IMR-90 (cell line): Measurements from ENCODE around the gene SLC9A6. TPM values are rescaled to one million over a fixed set of nuclear protein-coding genes. Genes with fewer than 3 reads are reported as not detected.

Experiments
- ATAC-seq: fragments of 200-7000 bp; cut with Tn5 transposase; 2 replicates; pipeline ENCODE4 v1.9.1; 2020; ENCODE audit warnings: low read depth, mild to moderate bottlenecking, moderate library complexity
- BruUV-seq: library from RNA; stranded (reverse); fragments of 400-500 nt; replicated peaks from 2 replicates; lab custom pipeline; 2021; lab: Mats Ljungman, UMichigan
- CTCF ChIA-PET: fragments of 300-600 bp; formaldehyde crosslinking; extraction: SDS; loops from one replicate; lab custom pipeline; 2021; ENCODE audit warnings: antibody characterized with exemption; lab: Yijun Ruan, JAX
- POLR2A ChIA-PET: fragments of 300-600 bp; sonication (Branson Sonifier 250); formaldehyde crosslinking; loops from one replicate; lab custom pipeline; 2022; ENCODE audit warnings: antibody characterized with exemption; ENCODE audit not compliant: unreplicated experiment; lab: Charles Lee
- DNase-seq: peaks from one replicate; pipeline ENCODE4 v3.0.0; 2013
- H2AFZ ChIP-seq: replicated peaks from 2 replicates; pipeline ENCODE3; 2013; ENCODE audit warnings: low read length, mild to moderate bottlenecking; ENCODE audit not compliant: poor library complexity
- H2AK5ac ChIP-seq: 2 replicates; pipeline ENCODE4 v1.6.1; 2013; ENCODE audit warnings: low read depth, low read length, inconsistent platforms
- H2AK9ac ChIP-seq: replicated peaks from 2 replicates; pipeline ENCODE3; 2013; ENCODE audit warnings: mild to moderate bottlenecking, low read depth, low read length, moderate library complexity; ENCODE audit not compliant: poor library complexity
- H2BK120ac ChIP-seq: 2 replicates; pipeline ENCODE4 v1.6.1; 2013; ENCODE audit warnings: low read depth, low read length, inconsistent platforms
- H2BK15ac ChIP-seq: 3 replicates; pipeline ENCODE4 v1.6.1; 2013; ENCODE audit warnings: low read depth, low read length, inconsistent platforms
- H2BK20ac ChIP-seq: 2 replicates; pipeline ENCODE4 v1.6.1; 2013; ENCODE audit warnings: low read depth, mild to moderate bottlenecking, inconsistent platforms, low read length, moderate library complexity
- H2BK5ac ChIP-seq: 2 replicates; pipeline ENCODE4 v1.6.1; 2013; ENCODE audit warnings: mild to moderate bottlenecking, low read depth, low read length, inconsistent platforms; ENCODE audit not compliant: poor library complexity, severe bottlenecking
- H3K14ac ChIP-seq: replicated peaks from 2 replicates; pipeline ENCODE4 v1.6.1; 2013; ENCODE audit warnings: low read depth, low read length, inconsistent platforms
- H3K18ac ChIP-seq: 2 replicates; pipeline ENCODE4 v1.6.1; 2013; ENCODE audit warnings: low read depth, low read length, control low read depth
- H3K23ac ChIP-seq: 2 replicates; pipeline ENCODE4 v1.6.1; 2013; ENCODE audit warnings: low read depth, low read length, inconsistent platforms
- H3K27ac ChIP-seq: 2 replicates; pipeline ENCODE4 v1.5.1; 2013; ENCODE audit warnings: mild to moderate bottlenecking, control low read depth, low read length; ENCODE audit not compliant: insufficient read depth
- H3K27me3 ChIP-seq: 2 replicates; pipeline ENCODE4 v1.6.1; 2013; ENCODE audit warnings: low read length; ENCODE audit not compliant: control insufficient read depth, insufficient read depth
- H3K36me3 ChIP-seq: 2 replicates; pipeline ENCODE4 v1.6.1; 2013; ENCODE audit warnings: low read length, mixed read lengths; ENCODE audit not compliant: control insufficient read depth, insufficient read depth
- H3K4ac ChIP-seq: 2 replicates; pipeline ENCODE4 v1.6.1; 2013; ENCODE audit warnings: low read depth, low read length, inconsistent platforms
- H3K4me1 ChIP-seq: 2 replicates; pipeline ENCODE4 v1.6.1; 2013; ENCODE audit warnings: low read length, mixed read lengths; ENCODE audit not compliant: control insufficient read depth, insufficient read depth
- H3K4me2 ChIP-seq: 2 replicates; pipeline ENCODE4 v1.6.1; 2013; ENCODE audit warnings: low read depth, mild to moderate bottlenecking, control low read depth, low read length, moderate library complexity
- H3K4me3 ChIP-seq: 2 replicates; pipeline ENCODE4 v1.5.1; 2013; ENCODE audit warnings: low read depth, mild to moderate bottlenecking, control low read depth, low read length, moderate library complexity; ENCODE audit not compliant: insufficient read depth
- H3K56ac ChIP-seq: 2 replicates; pipeline ENCODE4 v1.6.1; 2013; ENCODE audit warnings: low read length, inconsistent platforms; ENCODE audit not compliant: insufficient read depth; ENCODE audit errors: extremely low read depth
- H3K79me1 ChIP-seq, 2 experiments: 2 replicates each; pipeline ENCODE4 v1.6.1; 2013; ENCODE audit warnings: low read length in 2 of 2, inconsistent platforms in 1 of 2, low read depth in 1 of 2
- H3K9ac ChIP-seq: 2 replicates; pipeline ENCODE4 v1.6.1; 2013; ENCODE audit warnings: low read depth, low read length, control low read depth
- H3K9me1 ChIP-seq: 2 replicates; pipeline ENCODE4 v1.6.1; 2013; ENCODE audit warnings: low read length, inconsistent platforms; ENCODE audit not compliant: insufficient read depth
- H3K9me3 ChIP-seq: 2 replicates; pipeline ENCODE4 v1.6.1; 2013; ENCODE audit warnings: low read length; ENCODE audit not compliant: control insufficient read depth, insufficient read depth
- H4K20me1 ChIP-seq: 2 replicates; pipeline ENCODE4 v1.6.1; 2013; ENCODE audit warnings: low read length, inconsistent platforms; ENCODE audit not compliant: insufficient read depth
- H4K5ac ChIP-seq: 2 replicates; pipeline ENCODE4 v1.6.1; 2013; ENCODE audit warnings: mild to moderate bottlenecking, low read depth, low read length, control low read depth
- H4K8ac ChIP-seq, 2 experiments: 2 replicates each; pipeline ENCODE4 v1.6.1; 2013; ENCODE audit warnings: low read depth in 2 of 2, low read length in 2 of 2, control low read depth in 1 of 2, inconsistent platforms in 1 of 2
- H4K91ac ChIP-seq: 2 replicates; pipeline ENCODE4 v1.6.1; 2013; ENCODE audit warnings: low read depth, low read length, inconsistent platforms; ENCODE audit not compliant: insufficient read depth
- BHLHE40 ChIP-seq: fragments of 150-350 bp; IDR thresholded peaks from 2 replicates; pipeline ENCODE4 v1.6.1; 2016; ENCODE audit warnings: mild to moderate bottlenecking, low read depth, low read length
- CEBPB ChIP-seq: IDR thresholded peaks from 2 replicates; pipeline ENCODE4 v1.6.1; 2012; ENCODE audit warnings: low read depth, low read length, improper control_type of control experiment
- CHD1 ChIP-seq: IDR thresholded peaks from 2 replicates; pipeline ENCODE4 v1.6.1; 2012; ENCODE audit warnings: low read depth, low read length, improper control_type of control experiment
- CTCF ChIP-seq: conservative IDR thresholded peaks from 2 replicates; pipeline ENCODE4 v1.5.1; 2012; ENCODE audit warnings: mild to moderate bottlenecking, low read depth, low read length, improper control_type of control experiment
- FOS ChIP-seq: fragments of 150-350 bp; IDR thresholded peaks from 2 replicates; pipeline ENCODE4 v1.6.1; 2016; ENCODE audit warnings: low read depth, low read length
- MAFK ChIP-seq: IDR thresholded peaks from 2 replicates; pipeline ENCODE4 v1.6.1; 2012; ENCODE audit warnings: low read depth, low read length, improper control_type of control experiment
- MAZ ChIP-seq: IDR thresholded peaks from 2 replicates; pipeline ENCODE4 v1.6.1; 2012; ENCODE audit warnings: low read depth, mild to moderate bottlenecking, low read length, improper control_type of control experiment, moderate library complexity, borderline replicate concordance
- MXI1 ChIP-seq: IDR thresholded peaks from 2 replicates; pipeline ENCODE4 v1.6.1; 2012; ENCODE audit warnings: low read depth, mild to moderate bottlenecking, low read length, moderate library complexity, borderline replicate concordance
- NFE2L2 ChIP-seq: fragments of 150-350 bp; IDR thresholded peaks from 2 replicates; pipeline ENCODE4 v1.6.1; 2016; ENCODE audit warnings: low read depth, mild to moderate bottlenecking, low read length
- POLR2A ChIP-seq: IDR thresholded peaks from 2 replicates; pipeline ENCODE4 v1.6.1; 2012; ENCODE audit warnings: mild to moderate bottlenecking, low read depth, low read length
- RAD21 ChIP-seq: IDR thresholded peaks from 2 replicates; pipeline ENCODE4 v1.6.1; 2012; ENCODE audit warnings: low read length, improper control_type of control experiment
- RCOR1 ChIP-seq: IDR thresholded peaks from 2 replicates; pipeline ENCODE4 v1.6.1; 2012; ENCODE audit warnings: mild to moderate bottlenecking, low read length, improper control_type of control experiment; ENCODE audit not compliant: insufficient replicate concordance
- SMC3 ChIP-seq: fragments of 150-350 bp; IDR thresholded peaks from 2 replicates; pipeline ENCODE4 v1.6.1; 2016; ENCODE audit warnings: low read depth, mild to moderate bottlenecking, antibody characterized with exemption, low read length, moderate library complexity
- USF2 ChIP-seq: fragments of 150-350 bp; IDR thresholded peaks from 2 replicates; pipeline ENCODE4 v1.6.1; 2017; ENCODE audit warnings: mild to moderate bottlenecking, antibody characterized with exemption, low read length, low read depth
- WGBS, 2 experiments: methylation state at CpG; one replicate each; pipeline versions ENCODE4 v1.1.5 to v1.1.7; 2013; ENCODE audit warnings: missing lambda C conversion rate in 2 of 2; ENCODE audit not compliant: insufficient read length in 1 of 2; ENCODE audit errors: extremely low coverage in 2 of 2; 5-methylcytosine and 5-hydroxymethylcytosine counted together
- dilution Hi-C: fragments of 300-500 bp; cut with HindIII; formaldehyde crosslinking; loops from one replicate; pipeline ENCODE4 v1.14.3; 2018; ENCODE audit warnings: low sequenced_read_pairs; ENCODE audit not compliant: unreplicated experiment
- in situ Hi-C: fragments of 300-500 bp; cut with MboI; formaldehyde crosslinking; loops from 3 replicates; pipeline ENCODE4 v1.14.3; 2019; ENCODE audit warnings: low sequenced_read_pairs, inconsistent platforms, mixed read lengths
- intact Hi-C: fragments of 100-400 bp; cut with micrococcal nuclease; formaldehyde crosslinking; loops from 2 replicates; pipeline ENCODE4 v1.10.0; 2022
- polyA plus RNA-seq, 3 experiments: library from polyadenylated mRNA; depleted of rRNA; stranded (reverse); fragments of >200 nt; gene quantifications; 2 replicates each; pipeline ENCODE4 v1.2.3, GENCODE V29; 2012; ENCODE audit warnings: low replicate concordance in 1 of 3
- total RNA-seq: library from RNA; depleted of rRNA; stranded (reverse); fragments of >200 nt; gene quantifications from 2 replicates; pipeline ENCODE4 v1.2.3, GENCODE V29; 2012

The SLC9A6 gene
- total and polyA plus RNA-seq, 2 of the 4 experiments (the other 2 are of a cell fraction): 6.9 to 19.0 TPM

GRCh38 chrX:135984791-135985156 is 461 bp upstream of the SLC9A6 start:
- POLR2A ChIA-PET: interaction anchor here (0.7 kb wide), 1 partner anchor 22 kb away, joined by 3 read pairs; no protein-coding TSS in a partner anchor
- Histone ChIP-seq H2AK9ac (no peak overlapping the region), H3K27me3 (no peaks in the 10 kb centered on the region), H3K79me1 (peaks cover 0 to 7% of the 10 kb centered on the region in 2 experiments; a peak in 1 of 4 replicates), H2BK120ac (peak overlapping the region; percentile 44), H4K5ac (peak overlapping the region; percentile 91; the same call in 1 of the 2 replicates), H3K9ac (peak overlapping the region; percentile 93), H3K4ac (peak overlapping the region; percentile 29; the same call in 1 of the 2 replicates), H2BK15ac (peak overlapping the region; percentile 65; the same call in 1 of the 3 replicates), H3K14ac (peak overlapping the region; percentile 73), H2BK20ac (peak overlapping the region; percentile 84; the same call in 1 of the 2 replicates), H2AFZ (peak overlapping the region; percentile 85), H3K9me3 (no peaks in the 10 kb centered on the region), H3K23ac (peak overlapping the region; percentile 82), H3K18ac (peak overlapping the region; percentile 90), H3K4me1 (peaks cover 2% of the 10 kb centered on the region; the same call in 1 of the 2 replicates), H3K36me3 (no peaks in the 10 kb centered on the region), H4K91ac (peak overlapping the region; percentile 79), H3K4me3 (peak overlapping the region; percentile 87), H4K20me1 (no peaks in the 10 kb centered on the region), H3K9me1 (no peaks in the 10 kb centered on the region), H4K8ac (peak overlapping the region; percentile 80), H3K56ac (peak overlapping the region; percentile 54), H2AK5ac (no peak overlapping the region), H2BK5ac (peak overlapping the region; percentile 41), H3K27ac (peak overlapping the region; percentile 81; the same call in 1 of the 2 replicates), H3K4me2 (peak overlapping the region; percentile 95)
- in situ Hi-C loops (loop anchor here (25.0 kb wide), 1 partner anchor 503 kb away; the partner anchor contains the start of genes BRS3 and HTATSF1), dilution Hi-C loops (no loop called here), intact Hi-C loops (no loop called here)
- DNase-seq (no peak), ATAC-seq (no peak)
- no TSS peak for BruUV-seq
- WGBS, 2 experiments: no CpG with 5 or more reads among the region's 7 CpGs
- CTCF ChIA-PET: interaction anchor here (1.4 kb wide), 1 partner anchor 43 kb away, joined by 5 read pairs; no protein-coding TSS in a partner anchor
- TF ChIP-seq CTCF (no peak), RCOR1 (no peak), BHLHE40 (no peak), CHD1 (no peak), RAD21 (no peak), POLR2A (no peak), MAZ (no peak), MAFK (no peak), NFE2L2 (no peak), FOS (no peak), SMC3 (no peak), USF2 (no peak), CEBPB (no peak), MXI1 (no peak; the same call in 1 of the 2 replicates)
